GM12878 (cell line): ENCODE measurements around the gene IFIT1. TPM values are rescaled to one million over a fixed set of nuclear protein-coding genes. Genes with fewer than 3 reads are reported as not detected.

ENCODE experiments used
- ATAC-seq: fragments of 200-7000 bp; cut with Tn5 transposase; 3 replicates; pipeline ENCODE4 v1.9.1; 2020; ENCODE audit warnings: mild to moderate bottlenecking, moderate library complexity
- BruUV-seq: library from RNA; stranded (reverse); fragments of 400-500 nt; replicated peaks from 2 replicates; lab custom pipeline; 2021; lab: Mats Ljungman, UMichigan
- CTCF ChIA-PET: fragments of 300-600 bp; sonication (Branson Sonifier 250); formaldehyde crosslinking; extraction: SDS; loops from one replicate; lab custom pipeline; 2021; ENCODE audit warnings: inconsistent platforms; lab: Yijun Ruan, JAX
- POLR2A ChIA-PET: fragments of 350-600 bp; formaldehyde crosslinking; extraction: SDS; loops from one replicate; lab custom pipeline; 2021; ENCODE audit warnings: inconsistent platforms; lab: Charles Lee
- RAD21 ChIA-PET: fragments of 300-600 bp; sonication (Branson Sonifier 250); formaldehyde crosslinking; loops from one replicate; lab custom pipeline; 2023; ENCODE audit warnings: antibody characterized with exemption; ENCODE audit not compliant: unreplicated experiment; lab: Charles Lee
- SMC1A ChIA-PET: fragments of 300-600 bp; sonication (Branson Sonifier 250); formaldehyde crosslinking; loops from one replicate; lab custom pipeline; 2023; ENCODE audit not compliant: unreplicated experiment, uncharacterized antibody; lab: Charles Lee
- DNase-seq: peaks from one replicate; pipeline ENCODE4 v3.0.0-alpha.2; 2011; ENCODE audit warnings: low read depth, low spot score
- FAIRE-seq: peaks from 3 replicates; lab custom pipeline; 2011; peaks lifted over from hg19 to GRCh38; lab: Jason Lieb, UNC
- H2AFZ ChIP-seq: 2 replicates; pipeline ENCODE4 v1.6.0; 2011; ENCODE audit warnings: low read depth, low read length, control low read depth; ENCODE audit not compliant: control insufficient read depth
- H3K27ac ChIP-seq: 2 replicates; pipeline ENCODE4 v1.5.1; 2011; ENCODE audit warnings: control low read depth; ENCODE audit not compliant: control insufficient read depth, insufficient read depth
- H3K27me3 ChIP-seq, 2 experiments: replicated peaks in 1 of 2; 2 replicates each; pipeline versions ENCODE4 v1.6.0 to v1.6.1; 2011; ENCODE audit warnings: low read length in 1 of 2; ENCODE audit not compliant: control insufficient read depth in 2 of 2, insufficient read depth in 2 of 2
- H3K36me3 ChIP-seq, 2 experiments: 2 replicates each; pipeline ENCODE4 v1.5.1; 2011; ENCODE audit warnings: low read length in 1 of 2; ENCODE audit not compliant: control insufficient read depth in 2 of 2, insufficient read depth in 2 of 2
- H3K4me1 ChIP-seq: 2 replicates; pipeline ENCODE4 v1.6.1; 2011; ENCODE audit warnings: mild to moderate bottlenecking, low read length, moderate library complexity, mixed read lengths; ENCODE audit not compliant: control insufficient read depth, insufficient read depth
- H3K4me2 ChIP-seq: 2 replicates; pipeline ENCODE4 v1.6.0; 2011; ENCODE audit warnings: control low read depth; ENCODE audit not compliant: control insufficient read depth, insufficient read depth
- H3K4me3 ChIP-seq: fragments of 200-600 bp; sonication (generic); 2 replicates; pipeline ENCODE4 v1.5.1; 2016
- H3K79me2 ChIP-seq: 2 replicates; pipeline ENCODE4 v1.6.0; 2011; ENCODE audit warnings: low read length; ENCODE audit not compliant: control insufficient read depth, insufficient read depth
- H3K9ac ChIP-seq: 2 replicates; pipeline ENCODE4 v1.8.0; 2011; ENCODE audit warnings: low read length, control low read depth, mixed read lengths; ENCODE audit not compliant: control insufficient read depth, insufficient read depth
- H3K9me3 ChIP-seq: replicated peaks from 3 replicates; pipeline ENCODE4 v1.5.1; 2011; ENCODE audit warnings: mild to moderate bottlenecking, low read length; ENCODE audit not compliant: control insufficient read depth, insufficient read depth
- H4K20me1 ChIP-seq: 2 replicates; pipeline ENCODE4 v1.6.0; 2011; ENCODE audit not compliant: control insufficient read depth, insufficient read depth
- BHLHE40 ChIP-seq, 2 experiments: fragments of 450-650 bp in 1 of 2; IDR thresholded peaks; 2 replicates each; pipeline ENCODE4 v1.6.1; 2011 to 2017; ENCODE audit warnings: low read depth in 2 of 2, borderline replicate concordance in 1 of 2, improper control_type of control experiment in 1 of 2, low read length in 1 of 2, mild to moderate bottlenecking in 1 of 2
- CBX5 ChIP-seq: sonication (generic); IDR thresholded peaks from 2 replicates; pipeline ENCODE4 v1.6.1; 2016; ENCODE audit warnings: low read depth, moderate library complexity, mild to moderate bottlenecking, inconsistent platforms
- EED ChIP-seq: sonication (generic); IDR thresholded peaks from 2 replicates; pipeline ENCODE4 v1.6.1; 2016; ENCODE audit warnings: antibody characterized with exemption, low read depth
- ETV6 ChIP-seq, 2 experiments: fragments of 450-650 bp in 1 of 2; IDR thresholded peaks in 1 of 2; conservative IDR thresholded peaks in 1 of 2; 2 replicates each; pipeline ENCODE4 v1.6.1; 2014; ENCODE audit warnings: antibody characterized with exemption in 1 of 2, borderline replicate concordance in 1 of 2, low read depth in 1 of 2, mild to moderate bottlenecking in 1 of 2, moderate library complexity in 1 of 2
- GABPA ChIP-seq: IDR thresholded peaks from 2 replicates; pipeline ENCODE4 v1.6.1; 2014; ENCODE audit warnings: antibody characterized with exemption, low read depth, mild to moderate bottlenecking, inconsistent platforms
- MTA2 ChIP-seq: fragments of 450-650 bp; IDR thresholded peaks from 2 replicates; pipeline ENCODE4 v1.6.1; 2016; ENCODE audit warnings: low read depth, mild to moderate bottlenecking, moderate library complexity
- NR2F1 ChIP-seq: fragments of 450-650 bp; conservative IDR thresholded peaks from 2 replicates; pipeline ENCODE4 v1.6.1; 2017; ENCODE audit warnings: mild to moderate bottlenecking
- TAF1 ChIP-seq: IDR thresholded peaks from 2 replicates; pipeline ENCODE4 v1.6.1; 2011; ENCODE audit warnings: mild to moderate bottlenecking, low read depth, low read length, borderline replicate concordance
- ZNF274 ChIP-seq: IDR thresholded peaks from one replicate; pipeline ENCODE4 v1.8.0; 2011; ENCODE audit not compliant: insufficient read length, insufficient read depth
- ZZZ3 ChIP-seq: IDR thresholded peaks from 2 replicates; pipeline ENCODE4 v1.6.1; 2011; ENCODE audit warnings: low read depth; ENCODE audit not compliant: control insufficient read depth, insufficient read length
- in situ Hi-C: fragments of 300-500 bp; cut with MboI; formaldehyde crosslinking; loops from 9 replicates; pipeline ENCODE4 v1.14.3; 2018; ENCODE audit warnings: mixed read lengths
- intact Hi-C: fragments of 100-400 bp; cut with micrococcal nuclease; formaldehyde crosslinking; loops from one replicate; pipeline ENCODE4 v1.14.2; 2022; ENCODE audit not compliant: unreplicated experiment
- polyA plus RNA-seq, 11 experiments: library from polyadenylated mRNA; depleted of rRNA in 4 of 11; unstranded in 6 of 11; stranded (reverse) in 5 of 11; fragments of >200 nt; fragmentation: Nextera tagmentation in 4 of 11; fragmentation: Illumina TruSeq in 1 of 11; extraction: Ambion mirVana in 4 of 11; extraction: Trizol in 1 of 11; gene quantifications; 1 replicate in 1 of 11; 2 replicates in 10 of 11; pipeline versions ENCODE4 v1.2.1 to v1.2.3, GENCODE V29; 2011 to 2016; ENCODE audit warnings: inconsistent platforms in 2 of 11, missing spikeins in 2 of 11, low read depth in 1 of 11
- total RNA-seq, 4 experiments: library from RNA; depleted of rRNA in 3 of 4; stranded (reverse); fragments of >200 nt in 3 of 4; fragmentation: Illumina TruSeq in 1 of 4; extraction: Trizol in 1 of 4; gene quantifications; 2 replicates each; pipeline versions ENCODE4 v1.2.1 to v1.2.3, GENCODE V29; 2013 to 2021
- TF ChIP-seq, protein P1 (sequence below): fragments of 450-650 bp; IDR thresholded peaks from 2 replicates; pipeline ENCODE4 v1.6.1; 2014; ENCODE audit warnings: mild to moderate bottlenecking
- TF ChIP-seq, protein P2 (sequence below): IDR thresholded peaks from 2 replicates; pipeline ENCODE4 v1.6.1; 2012; ENCODE audit warnings: low read length, inconsistent platforms
- TF ChIP-seq, protein P3 (sequence below): fragments of 150-350 bp; IDR thresholded peaks from 2 replicates; pipeline ENCODE4 v1.6.1; 2014; ENCODE audit warnings: mild to moderate bottlenecking, low read depth, low read length
- TF ChIP-seq, protein P4 (sequence below): fragments of 450-650 bp; IDR thresholded peaks from 2 replicates; pipeline ENCODE4 v1.6.1; 2016; ENCODE audit warnings: mild to moderate bottlenecking
- TF ChIP-seq, protein P5 (sequence below): fragments of 450-650 bp; IDR thresholded peaks from 2 replicates; pipeline ENCODE4 v1.6.1; 2017; ENCODE audit warnings: mild to moderate bottlenecking

IFIT1 gene
- total and polyA plus RNA-seq, 10 of the 15 experiments (the other 5 are each of a cell fraction or from before 2014, with no cell fraction given) = 13.9 to 37.2 (median 22.3) TPM

DNA sequence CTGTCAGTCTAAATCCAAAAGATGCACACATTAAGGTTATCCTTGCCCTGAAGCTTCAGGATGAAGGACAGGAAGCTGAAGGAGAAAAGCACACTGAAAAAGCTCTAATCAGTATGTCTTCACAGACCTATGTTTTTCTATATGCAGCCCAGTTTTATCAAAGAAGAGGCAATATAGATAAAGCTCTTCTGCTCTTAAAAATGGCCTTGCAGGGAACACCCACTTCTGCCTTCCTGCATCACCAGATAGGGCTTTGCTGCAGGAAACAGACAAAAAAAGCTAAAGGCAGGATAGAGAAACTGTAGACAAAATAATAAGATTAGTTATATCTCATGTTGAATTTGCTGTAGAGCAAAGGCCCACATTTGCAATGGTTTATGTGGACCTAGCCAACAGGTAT, 29.5 kb upstream of the IFIT1 start:
- ChIA-PET SMC1A (interaction anchor here (0.8 to 4.7 kb wide), 5 partner anchors 8 to 147 kb away, joined by 3 to 26 read pairs (median 4); no protein-coding TSS in a partner anchor), POLR2A (interaction anchor here (0.6 kb wide), 1 partner anchor 36 kb away, joined by 5 read pairs; no protein-coding TSS in a partner anchor), RAD21 (interaction anchor here (1.5 to 2.6 kb wide), 2 partner anchors 11 to 30 kb away, joined by 4 to 16 read pairs; partner anchors contain the start of gene IFIT1), CTCF (interaction anchor here (1.0 to 2.8 kb wide), 5 partner anchors 8 to 30 kb away, joined by 3 to 9 read pairs (median 3); partner anchors contain the start of gene IFIT1)
- H3K27ac ChIP-seq = no peak overlapping the region
- DNase-seq (no peak), FAIRE-seq (no peak), ATAC-seq (no peak)
- H4K20me1 ChIP-seq = no peaks in the 10 kb centered on the region
- no TSS peak for BruUV-seq
- no peak overlapping the region for H3K4me2 ChIP-seq
- H3K9me3 ChIP-seq = no peaks in the 10 kb centered on the region
- no peak overlapping the region for H3K4me3 ChIP-seq
- H3K9ac ChIP-seq = no peak overlapping the region
- TF ChIP-seq, protein P1, sequence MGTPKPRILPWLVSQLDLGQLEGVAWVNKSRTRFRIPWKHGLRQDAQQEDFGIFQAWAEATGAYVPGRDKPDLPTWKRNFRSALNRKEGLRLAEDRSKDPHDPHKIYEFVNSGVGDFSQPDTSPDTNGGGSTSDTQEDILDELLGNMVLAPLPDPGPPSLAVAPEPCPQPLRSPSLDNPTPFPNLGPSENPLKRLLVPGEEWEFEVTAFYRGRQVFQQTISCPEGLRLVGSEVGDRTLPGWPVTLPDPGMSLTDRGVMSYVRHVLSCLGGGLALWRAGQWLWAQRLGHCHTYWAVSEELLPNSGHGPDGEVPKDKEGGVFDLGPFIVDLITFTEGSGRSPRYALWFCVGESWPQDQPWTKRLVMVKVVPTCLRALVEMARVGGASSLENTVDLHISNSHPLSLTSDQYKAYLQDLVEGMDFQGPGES = no peak
- TF ChIP-seq MTA2 (no peak), ZNF274 (no peak), TAF1 (no peak), ZZZ3 (no peak), ETV6 (conservative IDR thresholded peaks at IDR 0.05 in 1 of 2, IDR thresholded peaks at IDR 0.05 in 1 of 2; ENCODE audit: borderline replicate concordance in 1 of 2, low read depth in 1 of 2) (no peak), NR2F1 (no peak), GABPA (no peak), EED (no peak), BHLHE40 (IDR thresholded peaks at IDR 0.05; ENCODE audit: borderline replicate concordance in 1 of 2, low read depth in 2 of 2, low read length in 1 of 2) (no peak), CBX5 (no peak)
- TF ChIP-seq, protein P2, sequence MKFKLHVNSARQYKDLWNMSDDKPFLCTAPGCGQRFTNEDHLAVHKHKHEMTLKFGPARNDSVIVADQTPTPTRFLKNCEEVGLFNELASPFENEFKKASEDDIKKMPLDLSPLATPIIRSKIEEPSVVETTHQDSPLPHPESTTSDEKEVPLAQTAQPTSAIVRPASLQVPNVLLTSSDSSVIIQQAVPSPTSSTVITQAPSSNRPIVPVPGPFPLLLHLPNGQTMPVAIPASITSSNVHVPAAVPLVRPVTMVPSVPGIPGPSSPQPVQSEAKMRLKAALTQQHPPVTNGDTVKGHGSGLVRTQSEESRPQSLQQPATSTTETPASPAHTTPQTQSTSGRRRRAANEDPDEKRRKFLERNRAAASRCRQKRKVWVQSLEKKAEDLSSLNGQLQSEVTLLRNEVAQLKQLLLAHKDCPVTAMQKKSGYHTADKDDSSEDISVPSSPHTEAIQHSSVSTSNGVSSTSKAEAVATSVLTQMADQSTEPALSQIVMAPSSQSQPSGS = no peak
- TF ChIP-seq, protein P3, sequence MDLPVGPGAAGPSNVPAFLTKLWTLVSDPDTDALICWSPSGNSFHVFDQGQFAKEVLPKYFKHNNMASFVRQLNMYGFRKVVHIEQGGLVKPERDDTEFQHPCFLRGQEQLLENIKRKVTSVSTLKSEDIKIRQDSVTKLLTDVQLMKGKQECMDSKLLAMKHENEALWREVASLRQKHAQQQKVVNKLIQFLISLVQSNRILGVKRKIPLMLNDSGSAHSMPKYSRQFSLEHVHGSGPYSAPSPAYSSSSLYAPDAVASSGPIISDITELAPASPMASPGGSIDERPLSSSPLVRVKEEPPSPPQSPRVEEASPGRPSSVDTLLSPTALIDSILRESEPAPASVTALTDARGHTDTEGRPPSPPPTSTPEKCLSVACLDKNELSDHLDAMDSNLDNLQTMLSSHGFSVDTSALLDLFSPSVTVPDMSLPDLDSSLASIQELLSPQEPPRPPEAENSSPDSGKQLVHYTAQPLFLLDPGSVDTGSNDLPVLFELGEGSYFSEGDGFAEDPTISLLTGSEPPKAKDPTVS = no peak
- TF ChIP-seq, protein P4, sequence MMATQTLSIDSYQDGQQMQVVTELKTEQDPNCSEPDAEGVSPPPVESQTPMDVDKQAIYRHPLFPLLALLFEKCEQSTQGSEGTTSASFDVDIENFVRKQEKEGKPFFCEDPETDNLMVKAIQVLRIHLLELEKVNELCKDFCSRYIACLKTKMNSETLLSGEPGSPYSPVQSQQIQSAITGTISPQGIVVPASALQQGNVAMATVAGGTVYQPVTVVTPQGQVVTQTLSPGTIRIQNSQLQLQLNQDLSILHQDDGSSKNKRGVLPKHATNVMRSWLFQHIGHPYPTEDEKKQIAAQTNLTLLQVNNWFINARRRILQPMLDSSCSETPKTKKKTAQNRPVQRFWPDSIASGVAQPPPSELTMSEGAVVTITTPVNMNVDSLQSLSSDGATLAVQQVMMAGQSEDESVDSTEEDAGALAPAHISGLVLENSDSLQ = no peak
- TF ChIP-seq, protein P5, sequence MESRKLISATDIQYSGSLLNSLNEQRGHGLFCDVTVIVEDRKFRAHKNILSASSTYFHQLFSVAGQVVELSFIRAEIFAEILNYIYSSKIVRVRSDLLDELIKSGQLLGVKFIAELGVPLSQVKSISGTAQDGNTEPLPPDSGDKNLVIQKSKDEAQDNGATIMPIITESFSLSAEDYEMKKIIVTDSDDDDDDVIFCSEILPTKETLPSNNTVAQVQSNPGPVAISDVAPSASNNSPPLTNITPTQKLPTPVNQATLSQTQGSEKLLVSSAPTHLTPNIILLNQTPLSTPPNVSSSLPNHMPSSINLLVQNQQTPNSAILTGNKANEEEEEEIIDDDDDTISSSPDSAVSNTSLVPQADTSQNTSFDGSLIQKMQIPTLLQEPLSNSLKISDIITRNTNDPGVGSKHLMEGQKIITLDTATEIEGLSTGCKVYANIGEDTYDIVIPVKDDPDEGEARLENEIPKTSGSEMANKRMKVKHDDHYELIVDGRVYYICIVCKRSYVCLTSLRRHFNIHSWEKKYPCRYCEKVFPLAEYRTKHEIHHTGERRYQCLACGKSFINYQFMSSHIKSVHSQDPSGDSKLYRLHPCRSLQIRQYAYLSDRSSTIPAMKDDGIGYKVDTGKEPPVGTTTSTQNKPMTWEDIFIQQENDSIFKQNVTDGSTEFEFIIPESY = no peak
- intact Hi-C loops = no loop called here
- no peaks in the 10 kb centered on the region for H3K36me3 ChIP-seq
- H3K27me3 ChIP-seq = no peaks in the 10 kb centered on the region
- peaks cover 16% of the 10 kb centered on the region for H3K4me1 ChIP-seq
- H2AFZ ChIP-seq = no peak overlapping the region
- H3K79me2 ChIP-seq = no peaks in the 10 kb centered on the region
- in situ Hi-C loops = no loop called here
